Stimulated activated CD8-positive, alpha-beta memory T cell treated with anti-CD3 and anti-CD28 coated beads, Interleukin-7, amount 100 ng/mL, for 4 hours (primary cell): Measurements from ENCODE around the gene WDR27.

Source experiments
- DNase-seq, 2 donors: peaks; one replicate each; pipeline ENCODE4 v3.0.0-alpha.2; 2020; ENCODE audit warnings: low read depth in 2 of 2

The WDR27 gene

DNA sequence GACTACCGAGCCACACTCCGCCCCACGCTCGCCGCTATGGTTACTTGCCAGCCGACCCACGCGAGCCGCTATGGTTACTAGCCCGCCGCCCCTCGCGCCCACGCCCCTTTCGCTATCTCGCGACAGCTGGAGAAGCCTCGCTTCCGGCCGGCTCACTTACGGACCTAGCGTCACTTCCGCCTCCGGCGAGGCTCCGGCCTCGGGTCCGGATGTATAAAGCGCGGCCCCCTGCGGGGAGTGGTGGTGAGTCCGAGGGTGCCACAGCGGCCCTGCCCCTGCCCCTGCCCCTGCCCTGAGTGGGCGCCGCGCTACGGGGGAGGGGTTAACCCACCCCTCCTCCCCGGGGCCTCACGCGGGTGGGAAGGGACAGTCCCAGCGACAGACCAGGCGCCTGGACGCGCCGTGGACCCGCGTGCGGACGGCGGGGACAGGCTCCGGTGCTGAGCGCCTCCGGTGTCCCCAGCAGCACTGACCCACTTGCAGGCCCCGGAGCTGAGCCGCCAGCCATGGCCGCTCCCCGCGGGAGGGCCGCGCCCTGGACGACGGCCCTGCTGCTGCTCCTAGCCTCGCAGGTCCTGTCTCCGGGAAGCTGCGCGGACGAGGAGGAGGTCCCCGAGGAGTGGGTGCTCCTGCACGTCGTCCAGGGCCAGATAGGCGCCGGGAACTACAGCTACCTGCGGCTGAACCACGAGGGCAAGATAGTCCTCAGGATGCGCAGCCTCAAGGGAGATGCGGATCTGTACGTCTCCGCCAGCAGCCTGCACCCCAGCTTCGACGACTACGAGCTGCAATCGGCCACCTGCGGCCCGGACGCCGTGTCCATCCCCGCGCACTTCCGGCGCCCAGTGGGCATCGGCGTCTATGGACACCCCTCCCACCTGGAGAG, at the start of gene WDR27, which contains the start of gene C6orf120:
Gene WDR27, minus strand, starts transcription at position 76 of the 886 bp plus-strand sequence. CDS start 13,024 bp downstream, outside the sequence.
Gene C6orf120, plus strand, starts transcription at position 173 of the 886 bp plus-strand sequence. Its CDS starts 334 bp downstream, at position 507.
- DNase-seq, result peak; percentile 98 to 99

DNA sequence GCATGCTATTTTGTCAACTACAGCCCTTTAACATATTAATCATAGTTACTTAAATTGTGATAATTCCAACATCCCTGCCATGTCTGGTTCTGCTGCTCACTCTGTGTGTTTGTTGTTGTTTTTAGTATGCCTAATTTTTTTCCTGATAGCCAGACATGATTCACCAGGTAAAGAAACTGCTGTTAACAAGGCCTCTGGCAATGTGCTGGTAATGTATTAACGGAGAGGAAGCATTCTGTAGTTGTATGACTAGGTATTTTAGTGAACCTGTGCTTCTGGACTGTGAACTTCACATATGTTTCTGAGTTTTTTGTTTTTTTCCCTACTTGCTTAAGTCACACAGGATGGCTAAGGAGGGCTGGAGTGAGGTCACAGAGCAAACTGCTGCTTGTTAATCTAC, 44.7 kb upstream of the WDR27 start:
- DNase-seq, result no peak

DNA sequence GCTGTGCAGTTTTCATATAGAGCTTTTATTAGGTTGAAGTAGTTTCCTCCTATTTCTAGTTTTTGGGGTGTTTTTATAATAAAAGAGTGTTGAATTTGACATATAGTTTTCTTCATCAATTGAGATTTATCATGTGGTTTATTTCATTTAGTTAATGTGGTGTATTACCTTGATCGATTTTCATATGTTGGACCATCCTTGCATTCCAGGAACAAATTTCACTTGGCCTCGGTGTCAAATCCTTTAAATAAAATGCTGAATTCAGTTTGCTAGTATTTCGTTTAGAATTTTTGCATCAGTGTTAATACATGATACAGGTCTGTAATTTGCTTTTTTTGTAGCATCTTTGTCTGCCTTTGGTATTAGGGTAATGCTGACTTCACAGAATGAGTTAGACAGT, 43.6 kb upstream of the WDR27 start:
- no peak for DNase-seq

DNA sequence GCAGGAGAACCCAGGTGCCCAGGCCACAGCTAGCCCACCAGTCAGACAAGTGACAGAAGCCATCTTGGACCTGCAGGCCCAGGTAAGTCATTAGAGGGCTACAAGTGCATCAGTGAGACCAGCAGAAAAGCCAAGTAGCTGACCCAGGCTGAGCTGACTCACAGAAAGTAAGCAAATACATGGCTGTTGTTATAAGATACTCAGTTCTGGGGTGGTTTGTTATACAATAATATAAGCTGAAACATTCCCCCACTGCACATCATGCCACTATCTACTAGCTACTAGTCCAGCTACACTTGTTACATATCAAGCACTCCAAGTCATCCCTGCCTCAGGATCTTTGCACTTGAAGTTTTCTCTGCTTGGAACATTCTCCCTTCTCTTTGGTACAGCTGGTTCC, 39.5 kb upstream of the WDR27 start:
- no peak for DNase-seq

DNA sequence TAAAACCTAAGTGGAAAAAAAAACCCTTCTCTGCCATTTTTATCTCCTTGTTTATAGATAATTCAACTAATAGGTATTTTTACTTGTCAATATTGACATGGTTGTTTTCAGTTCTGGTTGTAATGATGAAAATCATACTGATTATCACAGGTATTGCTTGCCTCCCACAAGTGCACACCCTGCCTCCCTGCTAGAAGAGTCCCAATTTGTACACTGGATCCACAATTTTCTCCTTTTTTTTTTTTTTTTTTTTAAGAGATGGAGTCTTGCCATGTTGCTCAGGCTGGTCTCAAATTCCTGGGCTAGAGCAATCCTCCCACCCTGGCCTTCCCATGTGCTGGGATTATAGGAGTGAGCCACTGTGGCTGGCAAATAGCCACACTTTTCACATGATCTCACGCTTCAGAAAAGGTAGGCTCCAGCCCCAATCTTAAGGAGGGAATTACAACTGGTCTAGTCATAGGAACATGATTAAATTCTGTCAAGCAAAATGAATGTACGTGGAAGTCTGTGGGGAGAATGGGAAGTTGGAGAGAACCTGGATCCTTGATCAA, 37.2 kb upstream of the WDR27 start:
- DNase-seq, result no peak

DNA sequence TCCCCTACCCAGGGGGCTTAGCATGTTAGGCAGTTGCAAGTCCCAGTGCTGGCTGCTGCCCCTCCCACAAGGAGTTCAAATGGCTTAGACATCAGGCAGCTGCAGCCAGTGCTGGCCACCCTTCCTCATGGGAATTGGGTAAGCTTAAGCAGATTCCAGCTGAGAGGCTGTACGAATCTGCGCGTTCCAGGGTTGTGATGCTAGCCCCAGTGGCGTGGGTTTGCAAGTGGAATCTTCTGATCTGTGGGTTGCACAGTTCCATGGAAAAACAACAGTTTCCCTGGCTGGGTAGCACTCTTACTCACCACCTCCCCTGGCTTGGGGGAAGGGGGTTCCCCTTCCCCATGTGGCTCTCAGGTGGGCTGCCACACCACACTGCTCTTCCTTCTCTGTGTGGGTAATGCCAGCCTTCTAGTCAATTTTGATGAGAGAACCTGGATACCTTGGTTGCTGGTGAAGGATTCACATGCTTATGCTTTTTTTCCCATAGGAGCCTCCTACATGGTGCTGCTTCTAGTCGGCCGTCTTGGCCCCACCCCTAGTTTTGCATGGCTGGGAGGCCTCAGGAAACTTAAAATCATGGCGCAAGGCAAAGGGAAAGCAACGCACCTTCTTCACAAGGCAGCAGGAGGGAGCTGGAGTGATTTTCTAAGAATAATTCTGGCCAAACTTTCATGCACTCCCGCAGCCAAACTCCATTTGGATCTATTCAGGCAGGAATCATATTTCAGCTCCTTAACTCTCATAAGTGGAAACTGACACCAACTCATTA, 36.6 kb upstream of the WDR27 start:
- DNase-seq, result no peak

DNA sequence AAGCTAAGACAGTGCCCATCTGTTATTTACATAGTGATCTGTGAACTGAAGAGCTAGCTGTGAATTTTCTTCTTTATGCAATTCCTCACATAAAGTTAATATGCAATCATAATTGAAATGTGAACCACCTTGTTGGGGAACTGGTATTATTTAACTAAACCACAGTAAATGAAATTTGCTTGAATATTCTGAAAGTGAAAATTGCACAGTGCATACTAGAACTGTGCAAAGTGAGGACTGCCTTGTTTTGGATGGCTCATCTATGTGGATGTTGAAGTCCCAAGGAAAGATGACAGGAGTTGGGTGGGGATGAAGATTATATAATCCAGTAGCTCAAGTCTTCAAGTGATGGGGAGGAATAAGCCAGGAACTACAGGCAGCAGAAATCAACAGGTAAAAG, 28.1 kb upstream of the WDR27 start:
- no peak for DNase-seq

DNA sequence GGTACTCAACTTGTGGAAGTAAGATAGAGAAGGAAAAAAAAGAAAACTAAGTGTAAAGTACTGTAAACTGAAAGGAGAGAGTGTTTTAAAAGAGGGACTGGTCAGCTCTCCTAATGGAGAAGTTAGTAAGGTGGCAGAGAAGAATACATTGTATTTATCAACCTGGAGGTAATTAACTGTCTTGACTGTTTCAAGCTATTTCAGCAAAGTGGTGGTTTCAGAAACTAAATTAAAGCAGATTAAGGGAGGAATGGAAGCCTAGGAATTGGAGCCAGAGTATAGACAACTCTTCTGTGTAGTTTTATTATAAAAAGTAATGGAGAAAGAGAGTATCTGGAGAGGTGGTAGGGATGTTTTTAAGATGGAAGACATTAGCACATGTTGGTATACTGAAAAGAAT, 25.1 kb upstream of the WDR27 start:
- DNase-seq, result no peak

DNA sequence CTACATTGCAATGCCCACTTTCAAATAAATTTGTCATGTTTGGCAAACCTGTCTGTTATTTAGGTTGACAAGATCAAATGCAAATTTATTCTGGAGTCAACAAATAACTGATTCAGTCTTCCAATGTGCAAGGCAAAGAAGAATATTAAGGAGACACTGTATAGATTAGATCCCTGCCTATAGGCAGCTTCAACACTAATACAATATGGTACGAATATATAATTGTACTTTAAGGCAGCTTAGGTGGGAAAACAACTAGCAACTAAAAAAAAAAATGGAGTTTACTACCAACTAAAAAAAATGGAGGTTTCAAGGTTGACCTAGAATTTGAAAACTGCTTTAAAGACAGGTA, 24.2 kb upstream of the WDR27 start:
- DNase-seq, result no peak

DNA sequence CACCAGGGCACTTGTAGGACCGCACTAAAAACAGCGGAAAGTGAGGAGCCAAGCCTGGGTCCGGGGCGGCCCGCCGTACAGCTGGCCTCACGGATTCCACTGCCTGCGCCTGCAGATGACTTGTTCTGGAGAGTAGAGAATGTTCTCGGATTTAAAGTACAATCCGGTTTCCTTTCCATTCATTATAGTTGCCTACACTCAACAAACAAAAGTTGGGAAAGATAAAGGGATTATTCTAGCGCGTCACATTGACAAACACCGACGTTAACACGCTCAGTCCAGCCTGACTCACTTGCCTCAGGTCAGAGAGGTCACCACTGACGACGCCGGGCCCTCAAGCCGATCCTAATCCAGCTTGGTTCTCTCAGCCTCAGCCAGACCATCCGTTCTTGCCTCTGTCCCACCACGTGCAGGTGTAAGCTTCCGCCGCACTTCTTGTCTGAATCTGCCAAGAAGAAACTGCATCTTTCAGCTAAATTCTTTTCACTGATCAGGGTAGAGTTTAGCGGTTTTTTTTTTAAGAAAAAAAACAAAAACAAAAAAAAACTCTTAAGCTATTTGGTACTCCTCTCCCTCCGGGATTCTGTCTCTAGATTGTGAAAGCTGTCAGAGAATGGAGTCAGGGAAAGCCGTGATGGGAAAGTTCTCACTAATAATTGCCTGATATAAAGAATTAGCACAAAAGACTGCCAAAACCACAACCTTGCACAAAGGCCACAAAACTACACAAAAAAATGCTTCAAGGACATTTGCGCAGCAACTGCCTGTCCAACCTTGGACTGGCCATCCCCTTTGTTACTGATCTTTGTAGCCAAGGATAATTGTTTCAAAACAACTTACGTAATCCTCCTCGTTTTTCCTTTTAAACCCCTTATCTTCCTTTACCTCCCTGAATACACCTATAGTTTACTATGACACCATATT, 23.6 kb upstream of the WDR27 start:
- DNase-seq, result peak in 1 of 2 donors; percentile 3

DNA sequence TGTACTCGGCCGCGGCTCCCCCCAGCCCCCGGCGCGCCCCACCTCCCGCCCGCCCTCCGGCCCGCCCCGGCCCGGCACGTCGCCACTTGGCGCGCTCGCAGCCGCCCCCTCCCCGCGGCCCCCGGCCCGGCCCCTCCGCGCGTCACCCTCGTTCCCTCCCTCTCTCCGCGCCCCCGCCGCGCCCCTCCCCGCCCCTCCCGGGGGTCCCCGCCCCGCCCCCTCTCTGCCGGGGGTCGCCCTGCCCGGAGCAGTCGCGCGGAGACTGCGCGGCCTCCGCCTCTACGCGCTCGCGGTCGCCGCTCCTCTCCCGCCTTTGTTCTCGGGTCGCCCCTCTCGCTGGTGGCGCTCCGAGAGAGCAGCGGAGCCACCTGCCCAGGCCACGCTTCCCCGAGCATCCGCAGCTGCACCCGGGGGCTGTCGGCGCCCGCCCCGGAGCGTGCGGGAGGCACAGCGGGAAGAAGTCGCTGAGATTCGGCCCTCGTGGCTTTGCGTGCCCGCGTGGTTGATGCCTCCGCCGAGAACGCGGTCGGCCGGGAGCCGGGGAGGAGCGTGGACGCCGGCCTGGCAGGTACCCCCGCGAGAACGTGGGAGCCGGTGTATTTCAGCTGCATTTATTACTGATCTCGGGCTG, 22.8 kb upstream of the WDR27 start, which contains the start of gene PHF10:
Gene PHF10, minus strand, starts transcription at position 7 of the 631 bp plus-strand sequence. CDS start 569 bp downstream, outside the sequence.
- DNase-seq, result peak in 1 of 2 donors; percentile 75

DNA sequence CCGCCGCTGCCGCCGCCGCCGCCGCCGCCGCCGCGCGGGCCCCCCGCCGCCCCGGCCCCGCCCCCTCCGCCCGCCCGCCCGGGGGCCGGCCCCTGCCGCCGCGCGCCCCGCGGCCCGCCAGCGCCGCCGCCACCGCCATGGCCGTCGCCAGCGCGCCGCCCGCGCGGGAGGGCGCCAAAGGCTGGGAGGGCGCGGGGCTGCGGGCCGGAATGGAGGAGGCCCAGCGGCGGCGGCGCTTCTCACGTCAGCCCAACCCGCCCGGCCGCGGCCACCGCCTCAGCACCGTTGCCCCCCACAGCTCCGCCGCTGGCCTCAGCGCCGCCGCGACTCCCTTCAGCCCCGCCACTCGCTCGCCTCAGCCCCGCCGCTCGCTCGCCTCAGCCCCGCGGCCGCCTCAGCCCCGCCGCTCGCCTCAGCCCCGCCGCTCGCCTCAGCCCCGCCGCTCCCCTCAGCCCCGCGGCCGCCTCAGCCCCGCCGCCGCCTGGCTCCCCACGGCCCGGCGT, 22.2 kb upstream of the WDR27 start:
- DNase-seq, result peak in 1 of 2 donors; percentile 40

DNA sequence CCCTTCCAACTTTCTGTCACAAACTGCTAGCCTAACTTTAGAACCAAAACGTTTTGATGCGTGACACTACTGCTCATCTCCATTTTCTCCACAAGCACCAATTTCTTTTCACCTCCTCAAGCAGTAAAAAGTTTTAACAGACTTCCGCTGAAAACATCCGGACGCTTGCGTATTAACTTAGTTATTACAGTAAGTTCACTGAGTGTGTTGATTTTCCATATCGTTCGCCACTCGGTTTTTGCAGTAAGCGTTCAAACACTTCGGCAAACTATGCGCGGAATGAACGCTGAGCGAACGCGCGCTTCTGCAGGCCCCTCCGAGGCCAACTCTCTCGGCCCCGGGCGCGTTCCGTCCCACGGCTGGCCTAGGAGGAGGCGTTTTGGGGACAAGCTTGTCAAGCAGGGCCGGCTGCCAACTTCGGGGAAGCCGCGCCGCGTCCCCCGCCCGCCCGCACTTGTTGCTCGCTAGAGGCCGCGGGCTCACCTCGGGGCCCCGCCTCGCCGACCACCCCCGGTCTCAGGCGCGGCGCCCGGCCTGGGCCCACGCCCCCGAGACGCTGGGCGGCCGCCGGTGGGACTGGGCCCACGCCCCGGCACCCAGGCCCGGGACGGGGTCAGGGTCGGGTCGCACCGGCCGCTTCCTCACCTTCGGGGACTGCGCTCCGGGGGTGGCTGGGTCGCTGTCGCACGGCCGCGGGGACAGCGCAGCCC, 21.5 kb upstream of the WDR27 start:
- peak; percentile 43 to 70 for DNase-seq

DNA sequence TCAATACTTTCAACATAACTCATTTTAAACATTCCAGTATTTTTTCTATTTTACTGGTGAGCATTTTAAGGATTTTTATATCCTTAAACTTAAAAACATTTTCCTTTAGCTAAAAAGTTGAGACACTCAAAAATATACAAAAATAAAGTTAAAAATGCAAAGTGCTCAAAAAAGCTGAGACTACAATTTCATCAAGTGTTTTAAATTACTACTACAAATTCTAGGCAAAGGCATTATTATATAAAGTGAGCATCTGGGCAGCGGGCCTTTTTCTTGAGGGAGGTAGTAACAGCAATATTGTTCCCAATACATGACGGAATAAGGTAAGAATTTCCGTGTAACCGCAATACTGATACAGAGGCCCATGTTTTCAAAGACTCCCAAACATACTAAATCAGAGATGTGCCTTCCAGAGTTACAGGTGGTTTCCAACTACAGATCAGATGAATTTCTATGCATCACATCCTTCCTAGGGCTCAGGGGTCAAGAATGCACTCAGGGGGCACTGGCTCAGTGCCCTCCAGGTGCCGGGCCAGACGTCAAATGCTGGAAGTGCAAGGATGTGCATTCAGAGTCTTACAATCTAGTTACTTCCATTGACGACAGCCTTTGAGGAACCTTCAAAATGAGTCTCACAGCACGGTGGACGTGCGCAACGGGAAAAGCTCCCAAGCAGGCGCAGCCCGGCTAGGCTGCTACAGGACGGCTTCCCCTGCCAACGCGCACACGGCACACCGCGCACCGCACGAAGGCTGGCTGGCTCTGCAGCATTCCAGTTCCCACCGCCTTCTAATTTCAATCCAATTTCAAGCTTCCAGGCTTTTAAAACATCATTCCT, 20.8 kb upstream of the WDR27 start:
- no peak for DNase-seq

DNA sequence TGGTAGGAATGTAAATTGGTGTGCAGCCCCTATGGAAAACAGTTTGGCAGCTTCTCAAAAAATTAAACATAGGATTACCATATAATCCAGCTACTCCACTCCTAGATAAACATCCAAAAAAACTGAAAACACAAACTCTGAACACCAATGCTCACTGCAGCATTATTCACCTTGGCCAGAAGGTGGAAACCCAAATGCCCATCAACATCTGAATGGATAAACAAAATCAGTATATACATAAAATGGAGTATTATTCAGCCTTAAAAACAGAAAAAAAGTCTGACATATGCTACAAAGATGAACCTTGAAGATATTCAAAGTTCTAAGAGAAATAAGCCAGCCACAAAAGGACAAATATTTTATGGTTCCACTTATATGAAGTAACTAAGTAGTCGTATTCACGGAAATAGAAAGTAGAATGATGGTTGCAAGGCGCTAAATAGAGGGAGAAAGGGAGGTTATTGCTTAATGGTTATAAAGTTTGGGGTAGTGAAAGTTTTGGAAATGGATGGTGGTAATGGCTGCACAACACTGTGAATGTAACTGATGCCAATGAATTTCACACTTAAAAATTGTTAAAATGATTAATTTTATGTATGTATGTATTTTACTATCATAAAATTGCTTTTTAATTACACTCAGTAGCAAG, 18.5 kb upstream of the WDR27 start:
- no peak for DNase-seq

DNA sequence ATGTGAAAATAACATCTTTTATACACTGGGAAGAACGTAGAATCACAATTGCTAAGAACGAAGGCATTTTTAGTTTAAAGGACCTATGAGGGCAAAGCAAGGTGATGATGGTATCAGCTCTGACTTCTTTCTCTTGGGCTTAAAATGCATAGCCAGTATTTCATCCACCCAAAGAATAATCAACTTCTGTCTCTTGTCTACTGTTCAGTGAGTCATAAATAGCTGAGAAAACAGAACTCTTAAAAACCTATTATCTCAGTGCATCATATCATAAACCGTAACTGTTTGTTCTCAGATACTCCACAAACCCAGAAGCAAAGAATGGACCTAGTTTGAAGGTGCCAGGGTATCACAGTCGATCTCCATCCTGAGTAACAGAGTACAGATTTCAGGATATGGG, 17.3 kb upstream of the WDR27 start:
- DNase-seq, result no peak

DNA sequence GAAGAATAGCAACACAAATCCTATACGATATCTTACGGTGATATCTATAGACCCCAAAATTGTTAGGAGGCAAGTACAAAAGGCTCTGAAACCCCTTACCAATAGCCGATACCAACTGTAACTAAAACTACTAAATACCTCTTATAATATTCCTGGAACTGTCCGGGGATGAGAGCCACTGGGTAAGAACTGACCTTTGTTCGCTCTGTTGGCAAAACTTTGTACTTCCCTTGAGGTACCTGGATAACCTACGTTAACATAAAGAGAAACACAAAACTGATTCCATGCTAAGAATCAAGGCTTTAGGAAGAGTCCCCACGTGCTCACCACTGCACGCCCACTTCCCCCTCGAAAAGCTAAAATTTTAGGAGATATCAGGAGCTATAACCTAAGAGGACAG, 12.8 kb upstream of the WDR27 start:
- no peak for DNase-seq

DNA sequence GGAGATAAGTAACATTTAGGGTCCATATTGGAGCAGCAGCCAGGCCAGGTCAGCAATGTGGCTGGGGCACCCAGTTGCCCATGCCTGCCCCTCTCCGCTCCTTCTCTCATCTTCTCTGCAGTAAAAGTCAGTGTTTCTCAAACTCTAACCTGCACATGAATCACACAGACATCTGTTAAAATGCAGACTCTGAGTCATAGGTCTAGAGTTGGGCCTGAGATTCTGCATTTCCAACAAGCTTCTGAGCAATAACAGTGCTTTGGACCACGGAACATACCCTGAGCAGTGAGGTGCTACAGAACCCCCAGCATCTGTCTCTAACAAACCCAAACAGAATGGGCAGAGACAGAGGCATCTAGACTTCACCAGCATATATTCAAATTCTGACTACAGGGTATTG, 12.3 kb upstream of the WDR27 start:
- no peak for DNase-seq

DNA sequence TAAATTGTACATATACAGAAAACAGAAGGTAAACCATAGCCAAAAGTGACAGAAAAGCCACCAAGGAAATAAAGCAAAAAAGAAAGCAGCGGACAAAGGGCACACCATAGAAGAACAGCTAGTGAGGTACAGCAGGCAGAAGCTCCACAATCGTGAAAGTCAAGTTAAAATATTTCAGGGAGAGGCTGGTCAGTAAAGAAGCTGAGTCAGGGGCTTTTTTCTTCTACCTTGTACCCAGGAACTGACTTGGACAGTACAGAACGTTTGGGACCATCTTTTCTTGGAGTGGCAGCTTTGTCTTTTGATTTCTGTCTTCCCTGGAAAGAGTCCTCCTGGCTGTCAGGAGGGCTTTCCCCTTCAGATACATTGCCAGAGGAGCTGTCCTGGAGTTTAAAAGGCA, 8.2 kb upstream of the WDR27 start:
- no peak for DNase-seq
